ES-I3 (cell line): ENCODE results near the gene DCAF6.

ENCODE experiments used
- H3K36me3 ChIP-seq: 2 replicates; pipeline ENCODE4 v1.6.1; 2013; ENCODE audit warnings: mild to moderate bottlenecking, low read length, control low read depth, moderate library complexity; ENCODE audit not compliant: insufficient read depth
- H3K4me1 ChIP-seq: 2 replicates; pipeline ENCODE4 v1.6.1; 2013; ENCODE audit warnings: mild to moderate bottlenecking, control low read depth, low read length; ENCODE audit not compliant: insufficient read depth
- H3K9ac ChIP-seq: 2 replicates; pipeline ENCODE4 v1.6.1; 2013; ENCODE audit warnings: low read depth, mild to moderate bottlenecking, low read length, moderate library complexity
- H3K9me3 ChIP-seq: 2 replicates; pipeline ENCODE4 v1.6.1; 2013; ENCODE audit warnings: mild to moderate bottlenecking, low read length, moderate library complexity; ENCODE audit not compliant: control insufficient read depth, insufficient read depth

The DCAF6 gene

GRCh38 chr1:167999877-168000276 lies 63.4 kb downstream of the DCAF6 start:
- Histone ChIP-seq H3K9ac (no peak overlapping the region), H3K36me3 (no peaks in the 10 kb centered on the region), H3K9me3 (no peaks in the 10 kb centered on the region), H3K4me1 (no peaks in the 10 kb centered on the region)

- no peaks in the 10 kb centered on the region for H3K36me3 ChIP-seq
- H3K9ac ChIP-seq, result no peak overlapping the region
- no peaks in the 10 kb centered on the region for H3K4me1 ChIP-seq
- no peaks in the 10 kb centered on the region for H3K9me3 ChIP-seq
These were observed 64.2 kb downstream of the DCAF6 start for GRCh38 chr1:168000656-168001055.

GRCh38 chr1:168001213-168001612 lies 64.7 kb downstream of the DCAF6 start:
- Histone ChIP-seq H3K9ac (no peak overlapping the region), H3K9me3 (no peaks in the 10 kb centered on the region), H3K36me3 (no peaks in the 10 kb centered on the region), H3K4me1 (no peaks in the 10 kb centered on the region)

GRCh38 chr1:168004531-168004930 lies 68.0 kb downstream of the DCAF6 start:
- Histone ChIP-seq H3K36me3 (no peaks in the 10 kb centered on the region), H3K9ac (no peak overlapping the region), H3K9me3 (no peaks in the 10 kb centered on the region), H3K4me1 (0 out of 2 replicates have a peak, but pooled peaks cover 4% of the 10 kb centered on the region)

GRCh38 chr1:168005529-168005928 lies 69.0 kb downstream of the DCAF6 start:
- Histone ChIP-seq H3K9ac (no peak overlapping the region), H3K9me3 (no peaks in the 10 kb centered on the region), H3K4me1 (0 out of 2 replicates have a peak, but pooled peaks cover 4% of the 10 kb centered on the region), H3K36me3 (no peaks in the 10 kb centered on the region)

GRCh38 chr1:168007691-168008090 lies 71.2 kb downstream of the DCAF6 start:
- Histone ChIP-seq H3K4me1 (0 out of 2 replicates have a peak, but pooled peaks cover 4% of the 10 kb centered on the region), H3K36me3 (no peaks in the 10 kb centered on the region), H3K9ac (no peak overlapping the region), H3K9me3 (no peaks in the 10 kb centered on the region)

- Histone ChIP-seq H3K36me3 (no peaks in the 10 kb centered on the region), H3K4me1 (0 out of 2 replicates have a peak, but pooled peaks cover 4% of the 10 kb centered on the region), H3K9me3 (no peaks in the 10 kb centered on the region), H3K9ac (no peak overlapping the region)
These were observed 72.1 kb downstream of the DCAF6 start for GRCh38 chr1:168008595-168008994.

- Histone ChIP-seq H3K9me3 (no peaks in the 10 kb centered on the region), H3K9ac (no peak overlapping the region), H3K4me1 (0 out of 2 replicates have a peak, but pooled peaks cover 4% of the 10 kb centered on the region), H3K36me3 (no peaks in the 10 kb centered on the region)
These were observed 72.8 kb downstream of the DCAF6 start for GRCh38 chr1:168009322-168009721.

- no peaks in the 10 kb centered on the region for H3K9me3 ChIP-seq
- no peaks in the 10 kb centered on the region for H3K4me1 ChIP-seq
- no peak overlapping the region for H3K9ac ChIP-seq
- H3K36me3 ChIP-seq, result peaks cover 3% of the 10 kb centered on the region; the same call in 1 of the 2 replicates
These were observed 82.9 kb downstream of the DCAF6 start for GRCh38 chr1:168019407-168019806.

- Histone ChIP-seq H3K36me3 (no peaks in the 10 kb centered on the region), H3K9ac (no peak overlapping the region), H3K9me3 (no peaks in the 10 kb centered on the region), H3K4me1 (no peaks in the 10 kb centered on the region)
These were observed 94.7 kb downstream of the DCAF6 start for GRCh38 chr1:168031198-168031597.

GRCh38 chr1:168031627-168032026 lies 95.1 kb downstream of the DCAF6 start:
- Histone ChIP-seq H3K4me1 (no peaks in the 10 kb centered on the region), H3K9ac (no peak overlapping the region), H3K9me3 (no peaks in the 10 kb centered on the region), H3K36me3 (no peaks in the 10 kb centered on the region)

- H3K4me1 ChIP-seq, result no peaks in the 10 kb centered on the region
- no peaks in the 10 kb centered on the region for H3K36me3 ChIP-seq
- no peak overlapping the region for H3K9ac ChIP-seq
- H3K9me3 ChIP-seq, result no peaks in the 10 kb centered on the region
These were observed 95.5 kb downstream of the DCAF6 start for GRCh38 chr1:168032029-168032428.

- H3K9ac ChIP-seq, result no peak overlapping the region
- H3K9me3 ChIP-seq, result no peaks in the 10 kb centered on the region
- no peaks in the 10 kb centered on the region for H3K36me3 ChIP-seq
- H3K4me1 ChIP-seq, result no peaks in the 10 kb centered on the region
These were observed 98.9 kb downstream of the DCAF6 start for GRCh38 chr1:168035345-168035744.

GRCh38 chr1:168042362-168042761 lies 105.9 kb downstream of the DCAF6 start:
- H3K36me3 ChIP-seq, result no peaks in the 10 kb centered on the region
- no peak overlapping the region for H3K9ac ChIP-seq
- no peaks in the 10 kb centered on the region for H3K9me3 ChIP-seq
- H3K4me1 ChIP-seq, result no peaks in the 10 kb centered on the region

- no peaks in the 10 kb centered on the region for H3K9me3 ChIP-seq
- H3K4me1 ChIP-seq, result no peaks in the 10 kb centered on the region
- no peak overlapping the region for H3K9ac ChIP-seq
- no peaks in the 10 kb centered on the region for H3K36me3 ChIP-seq
These were observed 108.8 kb downstream of the DCAF6 start for GRCh38 chr1:168045311-168045710.

- H3K9ac ChIP-seq, result no peak overlapping the region
- no peaks in the 10 kb centered on the region for H3K9me3 ChIP-seq
- no peaks in the 10 kb centered on the region for H3K4me1 ChIP-seq
- H3K36me3 ChIP-seq, result 0 out of 2 replicates have a peak, but pooled peaks cover 2% of the 10 kb centered on the region
These were observed 113.8 kb downstream of the DCAF6 start for GRCh38 chr1:168050307-168050706.
